HL-60/S4 treated with phorbol 12-myristate 13-acetate at 8.2 ng/mL for 4 days and 3 days (cell line): ENCODE results near the gene EXOC1L.
"Not testable (repeated sequence)": the region's sequence is repeated elsewhere in the genome, so short reads cannot be mapped to it uniquely, and the experiment has no call there.

Source experiments
- in situ Hi-C: fragments of 300-500 bp; cut with MboI; formaldehyde crosslinking; loops from 2 replicates; pipeline ENCODE4 v1.15.0; 2022; ENCODE audit warnings: low sequenced_read_pairs

The EXOC1L gene

DNA sequence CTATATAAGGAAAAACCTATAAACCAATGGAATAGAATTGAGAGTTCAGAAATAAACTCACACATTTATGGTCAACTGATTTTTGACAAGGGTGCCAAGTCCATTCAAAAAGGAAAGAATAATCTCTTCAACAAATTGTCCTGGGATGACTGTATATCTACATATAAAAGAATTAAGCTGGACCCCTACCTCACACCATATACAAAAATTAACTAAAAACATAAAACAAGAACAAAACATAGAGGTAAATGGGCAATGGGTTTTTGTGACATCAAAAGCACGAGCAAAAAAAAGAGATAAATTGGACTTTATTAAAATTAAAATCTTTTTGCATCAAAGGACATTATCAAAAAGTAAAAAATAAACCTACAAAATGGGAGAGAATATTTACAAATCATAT lies 18.3 kb downstream of the EXOC1L start:
- in situ Hi-C loops = no loop called here

DNA sequence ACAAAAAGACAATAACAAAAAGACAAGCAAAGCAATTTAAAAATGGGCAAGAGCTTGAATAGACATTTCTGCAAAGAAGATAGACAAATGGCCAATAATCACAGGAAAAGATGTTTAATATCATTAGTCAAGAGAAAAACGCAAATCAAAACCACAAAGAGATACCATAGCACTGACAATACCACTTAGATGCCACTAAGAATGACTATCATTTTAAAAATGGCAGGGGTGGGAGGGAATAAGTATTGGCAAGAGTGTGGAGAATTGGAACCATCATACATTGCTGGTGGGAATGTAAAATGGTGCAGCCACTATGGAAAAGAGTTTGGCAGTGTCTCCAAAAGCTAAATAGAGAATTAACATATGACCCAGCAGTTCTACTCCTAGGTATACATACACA lies 18.8 kb downstream of the EXOC1L start:
- in situ Hi-C loops = no loop called here

DNA sequence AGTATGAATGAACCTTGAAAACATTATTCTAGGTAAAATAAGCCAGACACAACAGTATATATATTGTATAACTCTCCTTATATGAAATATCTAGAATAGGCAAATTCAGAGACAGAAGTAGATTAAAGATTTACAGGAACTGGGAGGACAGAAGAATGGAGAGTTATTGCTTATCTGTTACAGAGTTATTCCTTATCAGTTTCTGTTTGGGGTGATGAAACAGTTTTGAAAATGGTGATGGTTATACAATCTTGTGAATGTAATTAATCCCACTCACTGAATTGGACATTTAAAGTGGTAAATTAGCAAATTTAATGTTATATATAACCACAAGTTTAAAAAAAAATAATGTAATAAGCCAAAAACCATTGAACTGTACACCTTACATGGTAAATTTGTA lies 19.4 kb downstream of the EXOC1L start:
- in situ Hi-C loops = no loop called here

DNA sequence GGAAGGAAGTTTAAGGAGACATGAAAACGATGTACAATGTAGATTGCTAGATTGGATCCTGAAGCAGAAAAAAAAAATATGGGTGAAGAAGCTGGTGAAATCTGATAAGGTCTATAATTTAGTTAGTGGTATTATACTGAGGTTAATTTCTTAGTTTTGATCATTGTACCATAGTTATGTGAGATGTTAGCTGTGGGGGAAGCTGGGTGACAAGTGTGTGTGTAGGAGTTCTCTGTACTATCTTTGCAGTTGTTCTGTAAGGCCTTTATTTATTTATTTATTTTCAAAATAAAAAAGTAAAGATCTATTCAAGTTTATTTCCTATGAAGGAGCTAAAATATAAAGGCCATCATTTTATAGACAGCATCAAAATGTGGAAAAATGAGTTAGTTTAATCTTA lies 21.4 kb downstream of the EXOC1L start:
- in situ Hi-C loops = no loop called here

GRCh38 chr4:55841373-55842239 lies 22.0 kb downstream of the EXOC1L start:
- in situ Hi-C loops = not testable (repeated sequence)

DNA sequence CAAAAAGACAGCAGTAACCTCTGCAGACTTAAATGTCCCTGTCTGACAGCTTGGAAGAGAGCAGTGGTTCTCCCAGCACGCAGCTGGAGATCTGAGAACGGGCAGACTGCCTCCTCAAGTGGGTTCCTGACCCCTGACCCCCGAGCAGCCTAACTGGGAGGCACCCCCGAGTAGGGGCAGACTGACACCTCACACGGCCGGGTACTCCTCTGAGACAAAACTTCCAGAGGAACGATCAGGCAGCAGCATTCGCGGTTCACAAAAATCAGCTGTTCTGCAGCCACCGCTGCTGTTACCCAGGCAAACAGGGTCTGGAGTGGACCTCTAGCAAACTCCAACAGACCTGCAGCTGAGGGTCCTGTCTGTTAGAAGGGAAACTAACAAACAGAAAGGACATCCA lies 22.7 kb downstream of the EXOC1L start:
- in situ Hi-C loops = not testable (repeated sequence)

DNA sequence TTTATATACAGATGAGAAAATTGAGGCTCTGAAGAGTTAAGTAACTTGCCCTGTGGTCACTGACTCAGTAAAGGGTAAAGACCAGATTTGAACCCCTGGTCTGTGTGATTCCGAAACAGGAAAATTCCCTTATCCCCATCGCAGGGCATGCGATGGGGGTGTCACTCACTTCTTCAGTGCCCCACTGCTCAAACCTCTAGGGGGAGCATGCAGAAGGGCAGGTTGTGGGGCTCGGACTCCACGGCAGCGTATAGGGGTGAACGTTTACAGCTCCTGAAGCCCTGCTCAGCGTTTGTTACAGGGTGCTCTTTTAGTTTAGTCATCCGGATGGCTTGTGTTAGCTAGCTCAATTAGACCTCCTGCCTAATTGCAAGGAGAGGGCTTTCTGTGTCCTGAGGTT lies 30.1 kb downstream of the EXOC1L start:
- in situ Hi-C loops = loop anchor here (25.0 kb wide), 1 partner anchor 462 kb away; the partner anchor contains the start of gene TMEM165

DNA sequence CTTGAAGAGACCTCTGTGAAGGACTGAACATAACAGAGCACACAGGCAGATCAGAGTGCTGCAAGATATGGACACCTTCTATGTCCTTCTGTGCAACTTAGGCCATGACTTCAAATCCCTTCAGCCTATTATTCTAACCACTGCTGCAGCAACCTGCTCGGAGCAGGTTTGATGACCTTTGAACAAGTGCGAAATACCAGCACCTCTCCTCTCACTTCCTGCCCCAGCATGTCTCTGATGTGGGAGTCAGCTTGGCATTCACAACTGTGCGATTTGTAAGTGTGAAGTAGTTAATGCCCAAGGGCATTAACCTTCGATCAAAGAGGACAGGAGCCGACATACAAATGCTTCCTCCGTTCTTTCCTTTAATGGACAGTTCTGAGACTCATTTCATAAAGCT lies 32.3 kb downstream of the EXOC1L start:
- in situ Hi-C loops = loop anchor here (25.0 kb wide), 1 partner anchor 465 kb away; the partner anchor contains the start of gene TMEM165

DNA sequence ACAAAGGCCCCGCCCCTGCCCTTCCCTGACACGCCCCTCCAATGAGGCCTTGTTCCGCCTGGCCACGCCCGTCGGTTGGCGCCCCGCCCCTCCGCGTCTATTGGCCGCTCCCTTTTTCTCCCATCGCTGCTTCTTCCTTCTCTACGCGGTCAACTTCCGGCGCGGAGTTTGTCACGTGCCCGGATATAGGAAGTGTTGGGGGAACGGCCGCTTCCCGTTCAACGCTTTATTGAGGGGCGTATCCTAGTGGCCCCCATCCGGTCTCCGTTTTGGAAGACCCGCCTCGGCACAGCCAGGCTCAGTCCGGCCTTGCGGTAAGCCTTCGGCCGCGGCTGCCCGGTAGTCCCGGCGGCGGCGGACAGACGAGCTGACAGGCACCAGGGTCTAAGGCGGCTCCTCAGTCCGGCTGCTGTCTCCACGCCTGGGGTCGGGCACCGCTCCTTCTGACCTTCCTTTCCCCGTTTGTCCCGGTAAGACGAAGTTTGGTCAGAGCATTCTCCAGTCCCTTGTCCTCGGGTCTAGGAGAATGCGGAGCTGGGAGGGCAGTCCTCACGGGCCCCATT lies 34.0 kb downstream of the EXOC1L start, which contains the start of gene EXOC1:
TSS of gene EXOC1 (plus strand) at position 165 of the 563 bp plus-strand sequence. CDS start 4,676 bp downstream, outside the sequence.
- in situ Hi-C loops = loop anchor here (25.0 kb wide), 1 partner anchor 466 kb away; the partner anchor contains the start of gene TMEM165

DNA sequence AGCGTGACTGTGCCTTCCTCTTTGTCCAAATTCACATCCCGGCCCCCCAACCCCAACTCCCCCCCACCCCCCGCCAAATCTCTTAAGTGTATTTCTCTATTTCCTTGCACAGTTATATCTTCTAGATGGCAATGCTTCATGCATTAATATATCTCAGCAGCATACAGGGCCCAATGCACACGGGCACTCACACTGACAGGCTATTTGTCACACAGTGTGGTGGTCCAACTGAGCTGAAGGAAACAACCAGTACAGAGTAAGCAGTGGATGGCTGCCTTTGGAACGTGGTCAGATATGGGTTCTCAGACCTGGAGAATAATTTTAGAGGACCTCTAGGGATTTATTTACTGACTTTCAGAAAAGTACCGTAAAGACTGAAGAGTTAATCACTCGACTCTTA lies 34.5 kb downstream of the EXOC1L start:
- in situ Hi-C loops = loop anchor here (25.0 kb wide), 1 partner anchor 467 kb away; the partner anchor contains the start of gene TMEM165

DNA sequence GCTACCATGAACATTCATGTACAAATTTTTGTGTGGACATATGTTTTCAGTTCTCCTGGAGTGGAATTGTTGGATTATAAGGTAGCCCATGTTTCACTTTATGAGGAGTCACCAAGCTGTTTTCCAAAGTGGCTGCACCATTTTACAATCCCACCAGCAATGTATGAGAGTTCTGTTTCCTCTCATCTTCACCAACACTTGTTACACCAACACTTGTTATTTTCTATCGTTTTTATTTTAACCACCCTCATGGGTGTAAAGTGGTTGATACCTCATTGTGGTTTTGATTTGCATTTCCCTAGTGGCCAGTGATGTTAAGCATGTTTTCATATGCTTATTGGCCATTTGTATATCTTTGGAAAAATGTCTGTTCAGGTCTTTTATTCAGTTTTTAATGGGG lies 38.0 kb downstream of the EXOC1L start:
- in situ Hi-C loops = loop anchor here (25.0 kb wide), 1 partner anchor 470 kb away; the partner anchor contains the start of gene TMEM165

- in situ Hi-C loops = loop anchor here (25.0 kb wide), 1 partner anchor 472 kb away; the partner anchor contains the start of gene TMEM165
Observed at GRCh38 chr4:55859711-55860110, 40.1 kb downstream of the EXOC1L start.

DNA sequence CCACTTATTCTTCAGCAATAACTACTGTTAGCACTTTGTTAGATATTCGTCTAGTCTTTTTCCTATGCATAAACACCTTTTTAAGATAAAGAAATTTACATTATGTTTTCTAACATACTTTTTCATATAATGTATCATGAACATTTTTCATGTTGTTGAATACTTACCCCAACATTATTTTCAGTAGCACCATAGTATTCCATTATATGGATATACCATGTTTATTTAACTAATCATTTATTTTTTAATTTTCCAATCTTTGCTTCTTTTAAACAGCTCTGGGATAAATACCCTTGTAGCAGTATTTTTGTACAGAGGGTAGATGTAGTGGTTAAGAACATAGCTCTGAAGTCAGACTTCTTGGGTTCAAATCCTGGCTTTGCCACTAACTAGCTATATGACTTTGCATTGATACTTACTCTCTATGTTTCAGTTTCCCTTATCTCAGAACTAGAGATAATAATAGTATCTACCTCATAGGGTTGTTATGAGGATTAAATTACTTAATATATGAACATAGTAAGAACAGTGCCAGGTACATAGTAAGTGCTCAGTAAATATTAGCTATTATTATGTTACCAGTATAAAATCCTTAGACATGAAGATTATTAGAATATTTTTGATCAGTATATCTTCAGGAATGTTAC lies 45.1 kb downstream of the EXOC1L start:
- in situ Hi-C loops = loop anchor here (25.0 kb wide), 1 partner anchor 477 kb away; the partner anchor contains the start of gene TMEM165

DNA sequence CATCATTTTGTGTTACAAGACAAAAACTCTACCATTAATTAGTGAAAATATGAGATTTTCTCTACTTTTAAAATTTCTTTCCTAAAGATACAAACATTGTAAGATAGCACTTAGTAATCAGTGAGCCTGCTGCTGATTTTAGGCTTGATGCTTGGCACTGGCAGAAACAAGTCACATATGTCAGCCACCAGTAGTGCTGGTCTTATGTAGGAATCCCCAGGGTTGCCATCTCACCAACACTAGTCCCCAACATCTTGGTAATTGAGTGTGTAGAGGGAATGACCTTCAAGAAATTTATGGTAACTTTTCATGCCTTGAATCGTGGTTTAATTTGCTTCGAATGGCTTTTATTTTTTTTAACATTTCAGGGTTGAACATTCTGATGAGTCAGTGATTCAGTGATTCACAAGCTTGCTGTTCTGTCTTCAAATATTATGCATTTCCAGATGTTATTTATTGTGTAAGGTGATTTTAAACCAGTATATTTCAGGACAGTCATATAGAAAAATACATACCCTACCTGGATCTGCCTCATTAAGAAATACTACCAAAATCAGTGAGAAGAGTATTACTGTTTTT lies 45.7 kb downstream of the EXOC1L start:
- in situ Hi-C loops = loop anchor here (25.0 kb wide), 1 partner anchor 478 kb away; the partner anchor contains the start of gene TMEM165

- in situ Hi-C loops = loop anchor here (25.0 kb wide), 1 partner anchor 479 kb away; the partner anchor contains the start of gene TMEM165
Observed at GRCh38 chr4:55866290-55866907, 46.8 kb downstream of the EXOC1L start.

DNA sequence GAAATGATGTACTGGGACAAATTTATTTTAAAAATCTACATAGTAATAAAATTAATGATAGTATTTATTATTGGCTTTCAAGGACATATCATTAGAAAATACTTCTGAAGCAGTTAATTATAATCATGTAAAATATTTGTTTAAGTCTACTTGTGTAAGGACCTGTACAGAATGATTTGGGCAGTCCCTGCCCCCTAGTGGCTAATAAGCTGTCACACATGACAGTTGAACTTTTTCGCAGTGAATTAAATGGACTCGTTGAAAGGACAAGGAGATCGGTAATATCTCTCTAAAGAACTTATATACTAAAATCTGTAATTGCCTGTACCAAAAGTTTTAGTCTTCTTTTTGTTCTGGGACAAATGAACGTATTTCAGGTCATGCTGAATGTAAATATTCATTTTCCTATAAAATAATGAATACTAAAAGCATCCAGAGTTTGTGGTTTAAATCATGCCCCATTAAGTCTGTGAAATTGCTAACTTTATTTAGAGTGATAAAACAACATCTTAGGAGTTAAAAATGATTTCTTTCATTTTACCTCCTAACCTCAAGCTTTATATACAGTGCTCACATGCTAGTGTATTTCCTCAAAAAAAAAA lies 47.5 kb downstream of the EXOC1L start:
- in situ Hi-C loops = loop anchor here (25.0 kb wide), 1 partner anchor 480 kb away; the partner anchor contains the start of gene TMEM165

- in situ Hi-C loops = loop anchor here (25.0 kb wide), 1 partner anchor 481 kb away; the partner anchor contains the start of gene TMEM165
Observed at GRCh38 chr4:55868581-55869090, 49.0 kb downstream of the EXOC1L start.

DNA sequence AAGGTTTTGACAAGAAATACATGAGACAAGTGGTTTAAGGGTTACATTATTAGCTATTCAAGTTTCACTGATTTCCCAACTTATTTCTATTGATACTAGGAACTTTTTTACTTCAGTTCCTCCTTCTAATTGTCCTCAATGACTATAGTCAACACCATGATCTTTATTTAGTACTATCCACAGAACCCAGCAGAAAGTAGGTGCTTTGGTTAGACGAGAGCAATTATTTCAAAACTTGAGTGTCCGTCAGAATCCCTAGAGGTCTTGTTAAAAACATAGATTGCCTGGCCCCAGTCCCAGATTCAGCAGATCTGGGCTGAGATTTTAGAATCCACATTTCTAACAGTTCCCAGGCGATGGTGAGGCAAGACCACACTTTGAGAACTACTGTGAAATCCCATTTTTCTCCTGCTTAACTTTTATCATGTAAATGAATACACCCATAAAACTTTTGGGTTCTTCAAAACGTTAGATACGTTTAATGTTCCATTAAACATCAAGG lies 51.8 kb downstream of the EXOC1L start:
- in situ Hi-C loops = loop anchor here (25.0 kb wide), 1 partner anchor 484 kb away; the partner anchor contains the start of gene TMEM165

DNA sequence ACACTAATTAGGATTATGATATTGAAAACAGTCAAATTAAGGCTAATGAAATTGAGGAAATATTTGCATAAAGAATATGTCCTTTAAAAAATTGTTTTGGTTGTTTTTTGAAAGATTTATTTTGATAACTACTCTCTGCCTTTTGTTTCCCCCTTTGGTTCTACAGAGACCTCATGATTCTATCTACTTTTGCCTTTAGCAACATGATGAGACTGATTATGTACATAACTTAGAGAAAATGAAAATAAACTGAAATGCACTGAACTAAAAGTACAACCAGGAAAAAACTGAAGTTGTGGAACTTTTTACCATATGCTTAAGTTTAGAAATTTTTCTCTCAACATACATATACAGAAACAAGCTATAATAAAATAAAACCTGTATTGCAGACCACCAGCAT lies 55.2 kb downstream of the EXOC1L start:
- in situ Hi-C loops = loop anchor here (25.0 kb wide), 1 partner anchor 488 kb away; the partner anchor contains the start of gene TMEM165
